HG03095 (cell line): ENCODE measurements around the gene TATDN2.

ENCODE experiments used
- ATAC-seq: cut with Tn5 transposase; IDR thresholded peaks from one replicate; pipeline ENCODE4 v1.9.1; 2021; ENCODE audit warnings: moderate library complexity; ENCODE audit not compliant: unreplicated experiment

Gene TATDN2

GRCh38 chr3:10315101-10315500 lies 66.8 kb downstream of the TATDN2 start:
- no peak for ATAC-seq

- ATAC-seq, result no peak
These were observed 67.6 kb downstream of the TATDN2 start for GRCh38 chr3:10315771-10316344.

DNA sequence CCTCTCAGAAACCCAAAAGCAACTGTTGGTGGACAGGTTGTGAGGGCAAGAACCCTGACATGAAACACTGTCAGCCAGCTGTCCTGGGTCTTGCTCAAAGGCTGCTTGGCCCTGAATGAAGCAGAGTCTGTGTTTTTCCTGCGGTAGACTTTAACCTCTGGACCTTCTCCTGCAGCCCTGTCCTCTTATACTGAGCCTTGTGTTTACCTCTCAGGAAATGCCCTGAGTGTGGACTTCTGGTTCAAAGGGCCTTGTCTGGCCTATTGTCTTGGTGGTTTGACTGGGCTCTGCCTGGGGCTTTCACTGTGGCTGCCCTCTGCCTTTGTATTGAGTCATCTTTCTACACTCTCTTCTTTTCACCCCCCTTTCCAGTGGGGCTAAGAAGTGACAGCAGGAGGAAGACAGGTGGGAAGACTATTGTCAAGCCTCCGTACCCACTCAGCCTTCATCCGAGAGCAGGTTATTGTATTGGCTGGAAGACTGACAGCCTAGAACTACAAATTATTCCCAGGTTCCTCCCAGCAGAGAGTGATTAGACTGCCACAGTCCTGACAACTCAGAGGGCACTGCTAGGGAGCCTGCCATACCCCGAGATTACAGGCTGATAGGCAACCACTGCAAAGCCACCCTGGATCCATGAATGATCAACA lies 69.2 kb downstream of the TATDN2 start:
- ATAC-seq, result no peak

DNA sequence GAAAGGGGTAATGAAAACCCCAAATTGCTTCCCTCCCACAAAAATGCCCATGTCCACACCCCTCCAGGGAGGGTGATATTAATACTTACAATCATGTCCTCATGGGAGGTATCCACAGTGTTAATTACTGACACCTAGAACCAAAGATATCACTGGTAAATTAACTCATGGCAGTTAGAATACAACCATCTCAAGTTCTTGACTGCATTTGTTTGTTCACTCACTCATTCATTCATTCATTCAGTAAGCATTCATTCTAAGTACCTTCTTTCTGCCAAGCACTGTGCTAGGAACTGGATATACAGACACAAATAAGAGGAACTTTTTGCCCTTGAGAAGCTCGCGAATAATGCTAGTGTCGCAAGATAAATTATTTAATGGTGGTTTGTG lies 69.7 kb downstream of the TATDN2 start:
- no peak for ATAC-seq

- ATAC-seq, result no peak
These were observed 71.0 kb downstream of the TATDN2 start for GRCh38 chr3:10319251-10319650.

DNA sequence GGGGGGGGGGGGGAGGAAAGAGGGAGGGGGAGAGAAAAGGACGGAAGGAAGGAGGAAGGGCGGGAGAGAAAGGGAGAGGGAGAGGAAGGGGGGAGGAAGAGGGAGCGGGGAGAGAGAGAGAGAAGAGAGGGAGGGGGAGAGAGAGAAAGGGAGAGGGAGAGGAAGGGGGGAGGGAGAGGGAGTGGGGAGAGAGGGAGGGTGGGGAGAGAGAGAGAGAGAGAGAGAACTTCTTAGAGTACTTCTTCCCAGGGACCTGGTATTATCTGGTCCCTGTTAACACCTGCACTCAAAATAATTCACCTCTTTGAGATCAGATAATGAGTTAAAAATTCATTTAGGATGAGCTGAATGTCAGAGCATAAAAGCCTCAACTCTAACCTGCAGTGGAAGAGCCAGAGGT lies 71.5 kb downstream of the TATDN2 start:
- no peak for ATAC-seq

DNA sequence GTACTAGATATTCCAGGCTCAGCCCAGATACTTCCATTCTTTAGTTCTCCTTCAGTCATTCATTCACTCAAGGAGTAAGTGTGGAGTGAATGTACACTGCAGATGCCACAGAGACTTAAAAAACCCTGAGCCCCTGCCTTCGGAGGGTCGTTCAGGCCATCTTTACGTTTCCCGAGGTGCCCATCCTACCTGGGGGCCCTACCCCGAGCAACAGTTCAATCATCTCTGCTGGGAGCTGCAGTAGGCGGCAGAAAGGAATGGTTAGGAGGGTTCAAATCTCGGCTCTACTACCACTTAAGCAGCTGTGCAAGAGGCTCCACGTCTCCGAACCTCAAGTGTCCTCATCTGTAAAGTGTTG lies 72.0 kb downstream of the TATDN2 start:
- ATAC-seq, result no peak

- no peak for ATAC-seq
These were observed 73.5 kb downstream of the TATDN2 start for GRCh38 chr3:10321630-10322351.

GRCh38 chr3:10322352-10322710 lies 74.1 kb downstream of the TATDN2 start:
- ATAC-seq, result no peak

GRCh38 chr3:10327592-10327991 lies 79.3 kb downstream of the TATDN2 start:
- no peak for ATAC-seq

DNA sequence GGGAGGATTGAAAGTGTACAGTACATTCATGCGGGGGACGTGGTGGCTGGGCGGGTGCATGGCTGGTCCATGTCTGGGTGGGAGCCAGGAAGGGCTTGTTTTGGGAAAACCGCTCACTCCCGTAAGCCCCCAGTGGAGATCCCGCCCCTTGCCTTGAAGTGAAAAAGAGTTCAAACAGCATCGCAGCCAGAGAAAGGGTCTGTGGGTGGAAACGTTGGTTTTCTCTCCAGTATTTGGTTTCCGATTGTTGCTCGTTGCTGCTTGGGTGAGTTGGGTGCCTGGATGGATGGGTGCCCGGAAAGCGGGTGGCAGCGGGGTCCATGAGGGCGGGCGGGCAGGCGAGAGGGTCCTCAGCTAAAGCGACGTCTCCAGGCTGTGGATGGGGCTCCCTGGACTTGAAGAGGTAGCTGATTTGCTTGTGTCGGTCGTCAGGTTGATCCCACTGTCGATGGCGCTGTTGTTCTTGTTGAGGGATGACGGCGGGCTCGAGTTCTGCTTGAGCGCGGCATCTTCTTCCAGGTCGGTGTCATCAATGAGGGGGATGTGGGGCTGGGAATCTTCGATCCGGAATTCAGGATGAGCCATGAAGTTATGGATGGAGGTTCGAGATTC lies 80.3 kb downstream of the TATDN2 start:
- ATAC-seq, result no peak

DNA sequence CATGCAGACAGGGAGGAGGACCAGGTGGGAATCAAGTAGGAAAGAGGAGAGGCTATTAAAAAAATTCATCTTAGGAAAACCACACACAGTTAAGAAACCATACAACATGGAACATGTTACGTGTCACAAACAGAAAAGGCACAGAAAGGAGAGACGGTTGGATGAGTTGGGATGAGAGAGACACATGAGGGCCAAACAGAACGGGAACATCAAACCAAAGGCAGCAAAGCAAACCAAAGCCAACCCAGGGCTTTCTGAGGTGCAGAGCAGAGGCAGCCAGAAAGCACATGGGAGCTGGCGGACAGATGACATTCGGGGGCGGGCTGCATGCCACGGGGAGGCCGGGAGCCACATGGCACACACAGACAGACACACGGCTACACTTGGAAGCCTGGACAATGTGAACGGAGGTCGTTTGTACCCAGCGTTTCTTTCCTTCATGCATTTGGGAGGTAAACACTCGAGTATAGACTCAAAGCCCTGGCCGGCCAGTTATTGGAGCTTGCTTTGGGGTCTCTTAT lies 81.3 kb downstream of the TATDN2 start:
- ATAC-seq, result no peak

DNA sequence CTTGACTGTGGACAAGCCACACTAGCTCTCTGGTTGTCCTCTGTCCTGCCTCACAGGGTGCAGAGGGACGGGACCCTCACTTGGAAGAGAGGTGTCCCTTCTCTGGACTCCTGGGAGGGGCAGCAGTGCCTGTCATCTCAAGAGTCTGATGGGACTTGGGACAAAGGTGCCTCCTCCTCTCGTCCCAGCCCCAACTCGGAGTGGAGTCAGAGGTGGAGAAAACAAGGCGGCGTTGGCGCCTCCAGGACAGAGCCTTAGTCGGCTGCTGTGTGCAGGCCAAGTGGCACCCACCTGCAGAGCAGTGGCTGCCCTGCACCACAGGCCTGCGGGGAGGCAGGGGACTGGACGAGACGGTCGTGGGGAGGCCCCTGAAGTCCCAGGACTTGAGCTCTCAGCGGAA lies 82.1 kb downstream of the TATDN2 start:
- ATAC-seq, result no peak
